Measurements from ENCODE around the gene RPS6KA2.

GRCh38 chr6:166618251-166618650, 8.8 kb downstream of the RPS6KA2 start:
- TF ChIP-seq CTCF (optimal IDR thresholded peaks at IDR 0.05 in 1 of 3, IDR thresholded peaks at IDR 0.05 in 1 of 3, conservative IDR thresholded peaks at IDR 0.05 in 1 of 3; ENCODE audit: extremely low read depth in 1 of 3, insufficient read depth in 2 of 3, low read length in 3 of 3): no peak
- TF ChIP-seq EZH2 (IDR thresholded peaks at IDR 0.05; ENCODE audit: low read length): no peak
